H9 (cell line): ENCODE measurements around the gene FUT1. TPM values are rescaled to one million over a fixed set of nuclear protein-coding genes. Genes with fewer than 3 reads are reported as not detected.

Source experiments
- DNase-seq: peaks from one replicate; pipeline ENCODE4 v3.0.0-alpha.2; 2017
- H2AFZ ChIP-seq: one replicate; pipeline ENCODE4 v1.6.1; 2013; ENCODE audit warnings: mild to moderate bottlenecking, low read length, control low read depth, moderate library complexity
- H2AK5ac ChIP-seq: 2 replicates; pipeline ENCODE4 v1.6.1; 2013; ENCODE audit warnings: low read length, control low read depth, mixed read lengths; ENCODE audit not compliant: insufficient read length
- H2BK120ac ChIP-seq: one replicate; pipeline ENCODE4 v1.6.1; 2013; ENCODE audit warnings: low read depth, mild to moderate bottlenecking, low read length, control low read depth, inconsistent platforms; ENCODE audit not compliant: poor library complexity, severe bottlenecking
- H2BK12ac ChIP-seq: 2 replicates; pipeline ENCODE4 v1.6.1; 2013; ENCODE audit warnings: low read length, control low read depth, mixed read lengths, low read depth; ENCODE audit not compliant: insufficient read length
- H2BK15ac ChIP-seq: 2 replicates; pipeline ENCODE4 v1.6.1; 2013; ENCODE audit warnings: low read depth, low read length, control low read depth
- H2BK20ac ChIP-seq: one replicate; pipeline ENCODE4 v1.6.1; 2013; ENCODE audit warnings: low read depth, mild to moderate bottlenecking, low read length, control low read depth, inconsistent platforms; ENCODE audit not compliant: poor library complexity, severe bottlenecking
- H2BK5ac ChIP-seq: 2 replicates; pipeline ENCODE4 v1.6.1; 2013; ENCODE audit warnings: low read length, control low read depth, mixed read lengths; ENCODE audit not compliant: insufficient read length
- H3K14ac ChIP-seq: 2 replicates; pipeline ENCODE4 v1.6.1; 2013; ENCODE audit warnings: low read length, control low read depth; ENCODE audit not compliant: insufficient read depth
- H3K18ac ChIP-seq: 2 replicates; pipeline ENCODE4 v1.6.1; 2013; ENCODE audit warnings: low read depth, mild to moderate bottlenecking, mixed read lengths, low read length, control low read depth; ENCODE audit not compliant: insufficient read length
- H3K23ac ChIP-seq: 2 replicates; pipeline ENCODE4 v1.6.1; 2013; ENCODE audit warnings: low read length, control low read depth, mixed read lengths, low read depth; ENCODE audit not compliant: insufficient read length
- H3K23me2 ChIP-seq: 2 replicates; pipeline ENCODE4 v1.6.1; 2013; ENCODE audit warnings: low read depth, mild to moderate bottlenecking, mixed read lengths, low read length, control low read depth; ENCODE audit not compliant: insufficient read length, poor library complexity, severe bottlenecking
- H3K27ac ChIP-seq: 2 replicates; pipeline ENCODE4 v1.5.1; 2013; ENCODE audit warnings: low read length, control low read depth, mixed read lengths, low read depth; ENCODE audit not compliant: insufficient read length
- H3K27me3 ChIP-seq: 2 replicates; pipeline ENCODE4 v1.6.1; 2013; ENCODE audit warnings: low read length, control low read depth, inconsistent platforms; ENCODE audit not compliant: insufficient read depth
- H3K4ac ChIP-seq: 2 replicates; pipeline ENCODE4 v1.6.1; 2013; ENCODE audit warnings: low read depth, mild to moderate bottlenecking, control low read depth, inconsistent platforms, low read length, moderate library complexity
- H3K4me1 ChIP-seq: 2 replicates; pipeline ENCODE4 v1.6.1; 2013; ENCODE audit warnings: low read length, control low read depth, inconsistent platforms; ENCODE audit not compliant: insufficient read depth
- H3K4me2 ChIP-seq: 2 replicates; pipeline ENCODE4 v1.6.1; 2013; ENCODE audit warnings: low read length, control low read depth, mixed read lengths; ENCODE audit not compliant: insufficient read length, insufficient read depth
- H3K56ac ChIP-seq: 2 replicates; pipeline ENCODE4 v1.6.1; 2013; ENCODE audit warnings: low read depth, mild to moderate bottlenecking, mixed read lengths, low read length, control low read depth; ENCODE audit not compliant: insufficient read length
- H3K79me1 ChIP-seq: 2 replicates; pipeline ENCODE4 v1.6.1; 2013; ENCODE audit warnings: low read depth, mild to moderate bottlenecking, moderate library complexity, low read length, control low read depth, inconsistent platforms; ENCODE audit not compliant: insufficient read depth, poor library complexity, severe bottlenecking
- H3K79me2 ChIP-seq: 2 replicates; pipeline ENCODE4 v1.6.1; 2013; ENCODE audit warnings: low read length, control low read depth, inconsistent platforms; ENCODE audit not compliant: insufficient read depth
- H3K9ac ChIP-seq: 2 replicates; pipeline ENCODE4 v1.6.1; 2013; ENCODE audit warnings: low read length, control low read depth, mixed read lengths; ENCODE audit not compliant: insufficient read length; ENCODE audit errors: extremely low read depth
- H3K9me3 ChIP-seq: one replicate; pipeline ENCODE4 v1.6.1; 2013; ENCODE audit warnings: low read depth, low read length, inconsistent platforms; ENCODE audit not compliant: control insufficient read depth
- H3T11ph ChIP-seq: one replicate; pipeline ENCODE4 v1.6.1; 2013; ENCODE audit warnings: mild to moderate bottlenecking, low read length, control low read depth, inconsistent platforms
- H4K20me1 ChIP-seq: one replicate; pipeline ENCODE4 v1.6.1; 2013; ENCODE audit not compliant: control insufficient read depth, insufficient read length, insufficient read depth
- H4K5ac ChIP-seq: 2 replicates; pipeline ENCODE4 v1.6.1; 2013; ENCODE audit warnings: low read depth, mild to moderate bottlenecking, mixed read lengths, low read length, control low read depth; ENCODE audit not compliant: insufficient read length
- H4K8ac ChIP-seq: replicated peaks from 2 replicates; pipeline ENCODE4 v1.6.1; 2013; ENCODE audit warnings: low read length, control low read depth, mixed read lengths, low read depth; ENCODE audit not compliant: insufficient read length
- H4K91ac ChIP-seq: 2 replicates; pipeline ENCODE4 v1.6.1; 2013; ENCODE audit warnings: low read depth, mild to moderate bottlenecking, moderate library complexity, mixed read lengths, low read length, control low read depth; ENCODE audit not compliant: insufficient read length
- H3K27ac Mint-ChIP-seq, 3 experiments: 2 replicates in 2 of 3; 3 replicates in 1 of 3; pipeline ENCODE4 v1.8.0; 2020 to 2021; ENCODE audit warnings: mixed read lengths in 3 of 3, mild to moderate bottlenecking in 1 of 3, moderate library complexity in 1 of 3
- H3K27me3 Mint-ChIP-seq: 2 replicates; pipeline ENCODE4 v1.8.0; 2021; ENCODE audit warnings: low read depth, mild to moderate bottlenecking, moderate library complexity, mixed read lengths
- H3K36me3 Mint-ChIP-seq, 3 experiments: 2 replicates in 2 of 3; 3 replicates in 1 of 3; pipeline ENCODE4 v1.8.0; 2020 to 2021; ENCODE audit warnings: low read depth in 3 of 3, mixed read lengths in 3 of 3; ENCODE audit not compliant: insufficient read depth in 1 of 3
- H3K4me1 Mint-ChIP-seq, 2 experiments: 2 replicates each; pipeline ENCODE4 v1.8.0; 2020; ENCODE audit warnings: mixed read lengths in 2 of 2
- H3K4me3 Mint-ChIP-seq, 2 experiments: 2 replicates in 1 of 2; 3 replicates in 1 of 2; pipeline ENCODE4 v1.8.0; 2020 to 2021; ENCODE audit warnings: mild to moderate bottlenecking in 2 of 2, mixed read lengths in 2 of 2, moderate library complexity in 1 of 2
- H3K9me3 Mint-ChIP-seq, 2 experiments: 2 replicates in 1 of 2; 3 replicates in 1 of 2; pipeline ENCODE4 v1.8.0; 2020; ENCODE audit warnings: mild to moderate bottlenecking in 2 of 2, mixed read lengths in 2 of 2, moderate library complexity in 1 of 2
- WGBS: extraction: QIAGEN DNeasy Blood & Tissue Kit; methylation state at CpG from one replicate; pipeline ENCODE4 v1.1.7; 2013; ENCODE audit warnings: missing lambda C conversion rate, low lambda C conversion rate, mixed read lengths; ENCODE audit not compliant: insufficient read length; ENCODE audit errors: extremely low coverage; 5-methylcytosine and 5-hydroxymethylcytosine counted together
- total RNA-seq: library from RNA; stranded (reverse); gene quantifications from 2 replicates; pipeline ENCODE4 v1.2.1, GENCODE V29; 2021
- TF ChIP-seq, protein P1 (sequence below): fragments of 200-600 bp; sonication (generic); conservative IDR thresholded peaks from 3 replicates; pipeline ENCODE4 v1.8.0; 2021; ENCODE audit warnings: antibody characterized with exemption, mild to moderate bottlenecking

Gene FUT1
- total RNA-seq, 1 experiment from 2014 or later, result 16.1 TPM

GRCh38 chr19:48779636-48780035, 27.2 kb upstream of the FUT1 start:
- no peaks in the 10 kb centered on the region for H3K36me3 Mint-ChIP-seq
- no peaks in the 10 kb centered on the region for H3K4me1 ChIP-seq
- no peaks in the 10 kb centered on the region; the same call in 1 of the 2 replicates for H3K27me3 Mint-ChIP-seq
- H3K18ac ChIP-seq, result no peak overlapping the region
- H4K5ac ChIP-seq, result no peak overlapping the region
- no peak overlapping the region for H3K27ac Mint-ChIP-seq
- H4K91ac ChIP-seq, result no peak overlapping the region
- H2BK120ac ChIP-seq, result no peak overlapping the region
- no peak overlapping the region for H2BK15ac ChIP-seq
- H2BK20ac ChIP-seq, result no peak overlapping the region
- H3K4me2 ChIP-seq, result no peak overlapping the region
- no peak overlapping the region for H3K14ac ChIP-seq
- no peaks in the 10 kb centered on the region for H3K27me3 ChIP-seq
- H3K79me2 ChIP-seq, result no peaks in the 10 kb centered on the region
- H3K56ac ChIP-seq, result no peak overlapping the region
- no peak overlapping the region for H3K27ac ChIP-seq
- TF ChIP-seq, protein P1, sequence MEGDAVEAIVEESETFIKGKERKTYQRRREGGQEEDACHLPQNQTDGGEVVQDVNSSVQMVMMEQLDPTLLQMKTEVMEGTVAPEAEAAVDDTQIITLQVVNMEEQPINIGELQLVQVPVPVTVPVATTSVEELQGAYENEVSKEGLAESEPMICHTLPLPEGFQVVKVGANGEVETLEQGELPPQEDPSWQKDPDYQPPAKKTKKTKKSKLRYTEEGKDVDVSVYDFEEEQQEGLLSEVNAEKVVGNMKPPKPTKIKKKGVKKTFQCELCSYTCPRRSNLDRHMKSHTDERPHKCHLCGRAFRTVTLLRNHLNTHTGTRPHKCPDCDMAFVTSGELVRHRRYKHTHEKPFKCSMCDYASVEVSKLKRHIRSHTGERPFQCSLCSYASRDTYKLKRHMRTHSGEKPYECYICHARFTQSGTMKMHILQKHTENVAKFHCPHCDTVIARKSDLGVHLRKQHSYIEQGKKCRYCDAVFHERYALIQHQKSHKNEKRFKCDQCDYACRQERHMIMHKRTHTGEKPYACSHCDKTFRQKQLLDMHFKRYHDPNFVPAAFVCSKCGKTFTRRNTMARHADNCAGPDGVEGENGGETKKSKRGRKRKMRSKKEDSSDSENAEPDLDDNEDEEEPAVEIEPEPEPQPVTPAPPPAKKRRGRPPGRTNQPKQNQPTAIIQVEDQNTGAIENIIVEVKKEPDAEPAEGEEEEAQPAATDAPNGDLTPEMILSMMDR, result no peak
- no peaks in the 10 kb centered on the region; a peak in 1 of 5 replicates for H3K9me3 Mint-ChIP-seq
- H2BK12ac ChIP-seq, result no peak overlapping the region
- WGBS, result no CpG with 5 or more reads among the region's 1 CpG
- no peak overlapping the region for H2BK5ac ChIP-seq
- no peaks in the 10 kb centered on the region for H3K9me3 ChIP-seq
- no peak overlapping the region for H4K8ac ChIP-seq
- no peaks in the 10 kb centered on the region for H4K20me1 ChIP-seq
- no peak overlapping the region for H3K9ac ChIP-seq
- no peak overlapping the region for H3K4me3 Mint-ChIP-seq
- H2AK5ac ChIP-seq, result no peak overlapping the region
- no peak overlapping the region for H3K23ac ChIP-seq
- H2AFZ ChIP-seq, result no peak overlapping the region
- H3K23me2 ChIP-seq, result no peaks in the 10 kb centered on the region
- H3K4me1 Mint-ChIP-seq, result peaks cover 5 to 10% of the 10 kb centered on the region in 2 experiments
- H3K79me1 ChIP-seq, result no peaks in the 10 kb centered on the region
- no peak overlapping the region for H3T11ph ChIP-seq
- no peak for DNase-seq
- H3K4ac ChIP-seq, result no peak overlapping the region
